Fibroblast of gingiva (primary cell): ENCODE data around the gene THUMPD3.

Experiments
- DNase-seq: peaks from one replicate; pipeline ENCODE4 v3.0.0-alpha.2; 2011; ENCODE audit warnings: low read depth

Gene THUMPD3

DNA sequence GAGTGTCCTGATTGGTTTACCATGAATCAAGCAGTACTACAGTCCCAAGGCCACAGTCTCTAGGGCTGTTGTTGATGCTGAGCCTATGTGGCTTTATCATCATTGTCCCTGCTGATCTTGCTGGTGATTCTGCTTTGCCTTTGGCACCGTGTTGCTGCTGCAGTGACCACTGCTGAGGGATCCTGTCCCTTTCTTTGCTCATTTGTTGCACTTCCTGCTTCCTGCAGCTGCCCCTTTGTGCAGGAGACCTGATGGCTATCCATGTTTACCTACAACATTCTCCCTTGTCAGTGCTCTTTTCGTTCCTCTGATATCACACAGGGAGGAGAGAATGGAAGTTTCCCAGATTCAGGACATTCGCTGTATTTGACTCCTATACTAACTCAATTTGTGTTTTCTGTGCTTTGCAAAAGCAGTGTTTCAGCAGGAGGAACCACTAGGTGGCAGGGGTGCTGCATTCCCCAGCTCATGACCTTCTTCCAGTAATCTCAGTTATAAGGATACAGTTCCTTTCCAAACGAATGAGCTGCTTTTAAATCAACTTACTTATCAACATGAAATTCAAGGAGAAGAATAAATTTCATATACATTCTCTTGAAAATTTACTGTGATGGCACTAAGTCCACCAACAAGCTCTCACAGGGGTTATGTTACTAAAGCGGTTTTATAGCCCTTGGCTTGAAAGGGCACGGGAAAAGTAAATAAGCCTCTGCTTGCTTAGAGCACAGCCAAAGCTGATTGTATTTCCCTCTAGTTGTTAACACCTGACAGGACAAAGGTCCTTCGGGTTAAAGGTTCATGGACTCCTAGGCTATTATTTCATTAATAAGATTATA is 9.7 kb upstream of the THUMPD3 start:
- peak; percentile 62 for DNase-seq

DNA sequence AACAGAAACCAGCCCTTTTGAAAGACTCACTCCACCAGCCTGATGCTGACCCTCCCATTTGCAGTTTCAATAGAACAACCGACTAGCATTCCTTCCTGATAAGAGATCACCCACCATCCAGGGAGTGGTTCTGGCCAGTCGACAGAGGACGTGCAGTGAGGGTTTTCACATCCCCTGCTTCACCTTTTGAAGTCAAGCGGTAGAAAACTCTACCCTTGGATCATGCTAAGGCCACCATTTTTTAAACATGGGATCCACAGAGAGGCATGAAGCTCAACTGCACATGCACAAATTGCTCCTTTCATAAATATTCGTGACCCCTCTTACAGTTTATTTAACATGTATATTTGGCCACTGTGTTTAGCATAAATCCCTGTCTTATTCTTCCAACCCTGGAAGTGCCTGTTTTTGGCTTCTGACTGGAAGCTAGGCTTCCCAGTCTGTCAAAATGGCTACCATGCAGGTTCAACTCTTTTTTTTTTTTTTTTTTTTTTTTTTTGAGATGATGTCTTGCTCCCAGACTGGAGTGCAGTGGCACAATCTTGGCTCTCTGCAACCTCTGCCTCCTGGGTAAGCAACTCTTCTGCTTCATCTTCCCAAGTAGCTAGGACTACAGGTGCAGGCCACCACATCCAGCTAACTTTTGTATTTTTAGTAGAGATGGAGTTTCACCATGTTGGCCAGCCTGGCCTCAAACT is 1.0 kb upstream of the THUMPD3 start:
- no peak for DNase-seq

DNA sequence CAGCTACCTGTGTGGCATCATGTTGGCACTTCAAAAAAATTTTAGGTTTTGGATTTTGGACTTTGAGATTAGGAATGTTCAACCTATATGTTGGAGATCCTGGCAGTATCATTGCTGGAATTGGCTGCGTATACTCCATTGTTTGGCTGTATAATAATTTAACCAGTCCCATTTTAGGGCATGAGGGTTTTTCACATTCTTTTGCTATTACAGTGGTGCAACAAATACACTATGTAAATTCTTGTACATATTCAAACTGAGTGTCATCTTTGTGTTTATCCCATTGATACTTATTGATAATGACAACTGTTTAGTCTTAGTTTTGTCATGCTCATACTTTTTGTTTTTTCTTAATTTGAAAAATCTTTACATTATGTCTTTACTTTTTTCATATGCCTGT is 6.7 kb downstream of the THUMPD3 start:
- no peak for DNase-seq

DNA sequence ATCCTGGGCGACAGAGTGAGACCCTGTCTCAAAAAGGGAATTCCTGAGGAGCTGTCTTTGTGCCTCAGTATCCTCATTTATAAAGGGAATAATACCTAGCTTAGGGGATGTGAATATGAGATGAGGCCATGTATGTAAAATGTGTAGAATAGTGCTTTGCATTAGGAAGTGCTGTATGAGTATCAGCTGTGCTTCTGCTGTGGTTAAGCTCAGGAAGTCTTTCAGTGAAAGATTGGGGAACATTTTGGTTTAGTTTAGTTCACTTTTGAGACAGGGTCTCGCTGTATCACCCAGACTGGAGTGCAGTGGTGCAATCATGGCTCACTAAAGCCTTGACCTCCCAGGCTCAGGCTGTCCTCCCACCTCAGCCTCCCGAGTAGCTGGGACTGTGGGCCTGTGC is 10.6 kb downstream of the THUMPD3 start:
- DNase-seq, result no peak

DNA sequence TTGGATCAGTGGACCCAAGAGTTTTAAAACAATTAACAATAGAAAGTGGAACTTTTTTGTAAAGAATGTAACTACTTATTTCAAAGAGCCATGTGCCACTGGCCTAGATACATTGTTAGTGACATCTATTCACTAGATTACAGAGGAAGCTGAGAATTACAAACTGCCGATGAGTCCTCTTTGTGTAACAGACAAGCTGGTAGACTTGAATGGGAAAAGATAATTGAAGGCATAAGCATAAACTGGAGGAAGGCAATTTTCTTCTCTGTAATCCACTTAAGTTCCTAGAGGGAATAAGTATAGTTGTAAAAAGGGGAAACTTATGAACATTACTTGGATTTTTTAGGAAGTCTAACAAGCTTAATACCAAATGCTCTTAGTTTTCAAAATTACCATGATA is 15.1 kb downstream of the THUMPD3 start:
- DNase-seq, result no peak

DNA sequence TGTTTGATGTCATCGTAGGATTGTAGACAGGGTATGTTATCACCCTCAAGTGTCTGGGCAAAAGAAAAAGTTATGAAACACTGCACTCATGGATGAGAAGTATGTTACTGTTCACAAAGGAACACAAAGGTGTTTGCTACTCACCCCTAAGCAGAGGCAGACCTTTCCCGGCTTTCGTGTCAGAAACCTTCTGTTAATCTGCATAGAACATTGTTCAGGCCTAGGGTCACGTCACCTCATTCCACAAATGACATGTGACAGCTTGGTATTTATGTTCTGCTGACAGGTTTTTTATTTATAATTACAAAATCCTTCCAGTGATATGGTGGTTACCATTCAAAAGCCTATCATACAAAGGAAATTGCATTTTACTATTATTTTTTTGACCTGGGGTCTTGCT is 16.5 kb downstream of the THUMPD3 start:
- DNase-seq, result no peak

DNA sequence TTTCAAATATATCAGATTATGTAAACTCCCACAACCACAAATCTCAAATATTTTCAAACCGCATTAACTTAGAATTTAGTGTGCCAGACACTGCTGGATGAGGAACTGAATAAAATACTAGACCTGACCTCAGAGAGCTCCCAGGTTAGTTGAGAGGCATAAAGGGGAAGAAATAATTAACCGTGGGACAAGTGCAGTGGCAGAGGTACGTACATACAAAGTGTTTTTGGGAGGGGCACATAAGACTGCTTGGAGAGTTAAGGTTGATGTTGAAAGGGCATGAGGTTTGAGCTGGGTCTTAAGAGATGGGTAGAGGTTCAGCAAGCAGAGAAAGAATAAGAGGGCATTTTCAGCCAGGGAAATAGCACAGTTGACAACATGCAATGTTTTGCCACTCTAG is 17.2 kb downstream of the THUMPD3 start:
- no peak for DNase-seq

DNA sequence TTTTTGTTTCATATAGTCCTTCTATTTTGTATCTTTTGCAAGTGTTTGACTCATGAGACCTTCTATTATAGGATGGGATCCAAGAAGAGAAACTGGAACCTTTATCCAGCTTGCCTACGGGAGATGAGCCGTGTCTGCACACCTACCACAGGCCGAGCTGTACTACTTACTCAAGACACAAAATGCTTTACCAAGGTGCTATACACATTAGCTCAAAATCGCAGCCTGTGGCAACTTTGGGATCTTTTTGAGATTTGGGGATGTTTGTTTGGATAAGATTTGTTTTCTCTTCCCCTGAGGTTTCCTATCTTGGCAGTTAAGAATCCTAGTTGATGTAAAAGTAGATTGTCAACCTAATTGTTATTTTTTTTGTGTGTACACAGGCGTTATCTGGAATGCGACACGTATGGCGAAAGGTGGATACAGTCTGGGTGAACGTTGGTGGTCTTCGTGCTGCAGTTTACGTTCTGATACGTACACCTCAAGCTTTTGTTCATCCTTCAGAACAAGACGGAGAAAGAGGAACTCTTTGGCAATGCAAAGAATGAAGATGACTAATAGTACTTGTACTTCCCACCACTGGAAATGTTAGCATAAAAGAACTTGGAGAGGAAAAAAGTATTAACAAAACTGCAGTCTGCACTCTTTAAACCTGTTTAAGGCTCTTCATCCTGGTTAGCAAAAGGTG is 21.4 kb downstream of the THUMPD3 start:
- DNase-seq, result peak; percentile 44

DNA sequence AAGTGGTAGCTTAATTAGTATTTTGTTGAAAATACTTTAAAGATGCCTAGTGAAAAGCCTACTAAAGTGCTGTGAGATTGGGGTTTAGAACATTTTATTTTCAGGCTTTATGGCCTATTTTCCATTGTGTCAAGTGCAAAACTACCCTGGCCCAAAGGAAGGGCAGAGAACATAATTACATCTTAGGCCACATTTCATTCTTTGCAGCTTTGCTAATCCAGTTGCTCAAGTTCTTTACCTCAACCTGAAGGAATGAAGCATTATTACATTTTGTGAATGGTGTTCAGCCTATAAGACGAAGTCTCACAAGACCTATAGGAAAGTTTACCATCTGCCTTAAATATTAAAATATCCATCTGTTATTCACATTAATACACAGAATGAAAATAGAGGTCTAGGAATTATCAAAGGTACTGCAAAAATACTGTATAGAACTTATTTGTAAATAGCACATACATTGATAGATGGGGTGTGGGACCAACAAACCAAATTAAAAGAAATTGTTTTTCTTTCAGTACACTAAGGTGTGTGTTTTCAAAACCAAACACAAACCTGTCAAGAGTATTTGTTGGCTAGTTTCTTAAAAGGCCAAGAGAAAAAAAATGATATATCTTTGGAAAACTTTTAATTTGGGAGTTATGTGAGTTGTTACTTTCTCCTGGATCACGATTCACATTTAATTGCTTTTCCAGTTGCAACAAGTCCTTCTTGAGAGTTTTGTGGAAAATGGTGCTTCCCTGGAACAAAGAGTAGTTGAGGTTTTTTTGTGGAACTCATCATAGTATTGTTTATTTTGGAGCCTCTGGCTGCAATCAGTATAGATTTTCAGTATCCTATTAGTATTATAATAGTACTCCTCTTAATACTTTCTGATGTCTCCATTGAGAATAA is 22.6 kb downstream of the THUMPD3 start:
- no peak for DNase-seq

DNA sequence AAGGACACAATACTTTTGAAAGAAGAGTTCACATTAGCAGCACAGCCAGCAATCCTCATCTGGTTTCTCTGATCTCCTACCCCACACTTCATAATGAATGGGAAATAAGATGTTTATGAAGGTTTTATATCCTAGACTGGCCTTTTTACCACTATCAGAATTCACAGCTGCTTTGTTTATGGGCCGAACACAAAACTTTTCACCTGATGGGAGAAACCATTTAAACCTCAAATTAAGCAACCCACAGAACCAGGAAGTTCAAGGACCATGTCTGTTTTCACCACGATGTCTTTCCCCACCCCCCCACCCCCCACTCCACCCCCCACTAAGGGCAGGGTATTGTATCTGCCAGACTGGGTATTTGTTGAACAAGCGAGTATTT is 23.2 kb downstream of the THUMPD3 start:
- no peak for DNase-seq

DNA sequence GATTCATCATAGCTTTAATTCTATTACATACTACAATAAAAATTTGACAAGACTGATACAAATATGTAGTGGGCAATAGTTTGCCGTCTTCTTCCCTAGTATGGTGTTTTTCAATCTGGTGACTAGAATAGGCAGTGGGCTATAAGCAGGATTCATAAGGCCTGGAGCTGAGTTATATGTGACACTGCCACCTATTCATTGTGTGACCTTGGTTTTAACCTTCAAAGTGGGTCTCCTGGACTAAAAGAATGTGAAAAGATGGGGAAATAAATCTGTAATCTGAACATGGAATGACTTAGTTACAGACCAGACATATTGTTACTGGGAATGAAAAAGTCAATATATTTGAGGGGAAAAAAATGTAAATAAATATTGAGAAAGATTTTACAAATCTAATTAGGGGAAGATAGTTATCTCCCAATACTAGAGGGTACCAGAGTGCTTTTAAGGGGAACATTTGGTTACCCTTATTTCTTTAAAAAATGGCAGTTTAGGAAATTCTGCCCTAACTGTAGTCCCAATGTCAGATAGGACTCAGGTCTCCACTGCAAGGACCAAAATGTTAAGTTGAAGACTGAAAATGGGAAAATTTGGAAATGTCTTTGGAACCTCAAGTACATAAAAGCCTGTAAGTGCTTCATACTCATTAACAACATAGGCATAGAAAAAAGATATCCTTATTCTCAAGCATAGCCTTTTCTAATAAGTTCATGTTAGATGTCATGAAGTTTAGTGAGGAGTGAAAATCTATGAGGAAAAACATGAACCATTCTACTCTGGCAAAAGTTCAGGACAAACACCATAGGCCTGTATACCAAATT is 23.9 kb downstream of the THUMPD3 start:
- no peak for DNase-seq

DNA sequence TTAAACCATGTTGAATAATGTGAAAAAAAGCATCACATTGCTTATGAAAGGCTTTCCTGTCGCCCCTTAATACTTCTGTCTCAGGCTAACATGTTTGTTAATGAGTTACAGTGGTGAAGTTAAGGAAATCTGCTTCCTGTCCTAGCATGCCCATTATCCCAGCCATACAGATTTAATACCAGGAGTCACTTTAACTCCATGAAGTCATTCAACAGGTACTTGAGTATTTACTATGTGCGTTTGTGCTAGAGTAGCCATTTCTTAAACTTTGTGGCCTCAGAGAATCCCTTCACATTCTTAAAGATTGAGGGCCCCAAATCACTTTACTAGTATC is 24.4 kb downstream of the THUMPD3 start:
- DNase-seq, result no peak

DNA sequence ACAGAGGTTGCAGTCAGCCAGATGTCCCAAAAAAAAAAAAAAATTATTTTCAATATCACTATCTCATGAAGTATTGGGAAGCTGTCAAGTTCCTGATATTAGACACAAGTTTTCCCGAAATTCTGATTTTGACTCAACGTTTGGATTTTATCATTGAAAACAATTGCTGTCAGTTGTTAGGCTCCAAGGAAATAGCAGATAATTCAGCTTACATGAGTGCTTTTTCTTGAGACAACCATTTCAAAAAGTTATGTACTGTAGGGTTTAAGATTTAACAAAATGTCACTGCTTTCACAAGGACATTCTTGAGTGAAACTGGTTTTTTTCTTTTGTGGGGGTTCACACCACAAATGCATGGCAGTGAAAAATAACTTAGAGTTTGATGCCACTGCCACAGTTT is 25.3 kb downstream of the THUMPD3 start:
- DNase-seq, result no peak

DNA sequence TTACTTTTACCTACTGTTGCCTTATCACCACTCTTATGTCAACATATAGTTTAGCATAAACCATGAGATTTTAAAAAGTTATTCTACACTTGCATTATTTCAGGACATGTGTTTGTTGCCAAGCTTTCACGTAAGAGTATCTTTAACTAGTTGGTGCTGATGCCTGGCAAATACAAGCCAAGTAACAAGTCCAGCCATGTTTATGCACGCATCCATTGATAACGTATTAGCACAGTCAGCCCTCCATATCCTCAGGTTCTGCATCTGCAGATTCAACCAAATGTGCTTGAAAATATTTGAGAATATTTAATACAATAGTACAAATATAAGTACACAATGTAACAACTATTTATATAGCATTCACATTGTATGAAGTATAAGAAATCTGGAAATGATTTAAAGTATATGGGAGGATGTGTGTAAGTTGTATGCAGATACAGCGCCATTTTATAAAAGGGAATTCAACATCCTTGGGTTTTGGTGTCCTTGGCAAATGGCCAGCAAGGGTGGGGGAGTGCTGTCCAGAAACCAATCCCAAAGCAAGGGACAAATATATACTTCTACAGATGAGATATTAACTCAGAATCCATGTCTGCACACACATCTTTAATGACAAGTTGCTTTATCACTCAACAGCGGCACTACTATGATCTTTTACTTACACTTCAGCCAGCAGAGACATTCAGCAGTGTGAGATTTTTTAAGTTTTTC is 25.9 kb downstream of the THUMPD3 start:
- DNase-seq, result no peak

DNA sequence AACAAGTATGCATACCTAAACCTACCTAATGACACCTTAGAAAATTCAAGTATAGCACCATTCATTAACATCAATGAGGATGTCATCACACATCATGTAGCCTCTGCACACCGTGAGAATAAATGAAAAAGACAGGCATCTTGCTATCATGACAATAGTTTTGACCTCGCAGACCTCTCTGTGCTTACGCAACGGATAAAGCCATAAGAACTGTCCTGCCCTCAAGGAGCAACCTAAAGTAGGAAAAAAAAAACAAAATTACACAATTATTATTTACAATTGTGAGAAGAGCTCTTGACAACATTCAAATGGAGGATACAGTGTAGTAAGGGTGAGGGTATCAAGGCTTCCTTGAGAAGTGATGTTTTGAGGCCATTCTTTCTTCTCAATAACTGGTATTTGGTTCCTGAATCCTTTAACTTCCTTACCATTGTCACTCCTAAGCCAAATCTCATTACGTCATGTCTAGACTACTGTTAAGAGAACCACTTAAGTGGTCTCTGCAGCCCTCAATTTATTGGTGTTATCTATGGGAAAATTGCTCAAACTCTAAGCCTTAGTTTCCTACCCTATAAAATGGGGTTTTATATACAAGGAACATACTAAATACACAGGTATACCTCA is 27.5 kb downstream of the THUMPD3 start:
- no peak for DNase-seq

DNA sequence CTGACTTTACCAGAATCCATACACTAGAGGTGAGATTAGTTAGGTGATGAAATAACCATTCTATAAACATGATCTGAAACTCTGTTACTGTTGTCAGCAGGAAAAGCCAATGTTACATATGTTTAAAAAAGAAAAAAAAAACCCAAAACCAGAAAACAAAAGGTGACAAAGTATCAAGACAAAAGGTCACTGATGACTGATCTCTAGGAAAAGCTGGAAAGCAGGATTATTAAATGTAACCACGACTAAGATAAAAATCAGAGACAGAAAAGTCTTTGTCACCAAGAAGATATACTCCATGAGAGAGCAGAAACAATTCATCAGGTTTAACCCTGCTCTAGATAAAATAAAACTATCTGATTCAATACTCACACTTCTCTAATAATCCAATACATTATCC is 29.2 kb downstream of the THUMPD3 start:
- no peak for DNase-seq

DNA sequence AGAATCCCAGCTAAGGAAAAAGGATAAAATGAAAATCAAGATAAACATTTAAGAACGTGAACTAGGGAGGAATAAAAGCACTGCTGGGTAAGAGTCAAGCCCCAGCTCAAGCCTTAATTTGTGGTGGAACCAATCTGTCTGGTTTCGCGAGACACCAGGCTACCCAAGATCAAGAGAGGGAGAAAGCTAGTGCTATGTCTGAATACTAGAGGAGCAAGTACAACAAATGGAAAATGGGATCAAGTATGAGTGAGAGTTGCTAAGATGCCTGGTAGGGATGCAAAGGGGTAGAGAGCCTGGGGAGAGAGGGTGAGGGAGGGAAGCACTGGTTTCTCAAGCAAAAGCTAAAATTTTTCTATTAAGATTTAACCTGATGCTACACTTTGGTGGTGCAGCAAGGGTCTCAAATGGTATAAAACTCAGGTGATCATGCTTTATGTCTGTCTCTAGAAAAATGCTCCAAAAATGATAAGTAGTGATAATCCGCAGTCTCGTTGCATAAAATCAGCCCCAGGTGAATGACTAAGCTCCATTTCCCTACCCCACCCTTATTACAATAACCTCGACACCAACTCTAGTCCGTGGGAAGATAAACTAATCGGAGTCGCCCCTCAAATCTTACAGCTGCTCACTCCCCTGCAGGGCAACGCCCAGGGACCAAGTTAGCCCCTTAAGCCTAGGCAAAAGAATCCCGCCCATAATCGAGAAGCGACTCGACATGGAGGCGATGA is 32.9 kb downstream of the THUMPD3 start:
- DNase-seq, result no peak

DNA sequence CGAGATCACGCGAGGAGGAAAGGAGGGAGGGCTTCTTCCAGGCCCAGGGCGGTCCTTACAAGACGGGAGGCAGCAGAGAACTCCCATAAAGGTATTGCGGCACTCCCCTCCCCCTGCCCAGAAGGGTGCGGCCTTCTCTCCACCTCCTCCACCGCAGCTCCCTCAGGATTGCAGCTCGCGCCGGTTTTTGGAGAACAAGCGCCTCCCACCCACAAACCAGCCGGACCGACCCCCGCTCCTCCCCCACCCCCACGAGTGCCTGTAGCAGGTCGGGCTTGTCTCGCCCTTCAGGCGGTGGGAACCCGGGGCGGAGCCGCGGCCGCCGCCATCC is 33.4 kb downstream of the THUMPD3 start:
- DNase-seq, result peak; percentile 98

DNA sequence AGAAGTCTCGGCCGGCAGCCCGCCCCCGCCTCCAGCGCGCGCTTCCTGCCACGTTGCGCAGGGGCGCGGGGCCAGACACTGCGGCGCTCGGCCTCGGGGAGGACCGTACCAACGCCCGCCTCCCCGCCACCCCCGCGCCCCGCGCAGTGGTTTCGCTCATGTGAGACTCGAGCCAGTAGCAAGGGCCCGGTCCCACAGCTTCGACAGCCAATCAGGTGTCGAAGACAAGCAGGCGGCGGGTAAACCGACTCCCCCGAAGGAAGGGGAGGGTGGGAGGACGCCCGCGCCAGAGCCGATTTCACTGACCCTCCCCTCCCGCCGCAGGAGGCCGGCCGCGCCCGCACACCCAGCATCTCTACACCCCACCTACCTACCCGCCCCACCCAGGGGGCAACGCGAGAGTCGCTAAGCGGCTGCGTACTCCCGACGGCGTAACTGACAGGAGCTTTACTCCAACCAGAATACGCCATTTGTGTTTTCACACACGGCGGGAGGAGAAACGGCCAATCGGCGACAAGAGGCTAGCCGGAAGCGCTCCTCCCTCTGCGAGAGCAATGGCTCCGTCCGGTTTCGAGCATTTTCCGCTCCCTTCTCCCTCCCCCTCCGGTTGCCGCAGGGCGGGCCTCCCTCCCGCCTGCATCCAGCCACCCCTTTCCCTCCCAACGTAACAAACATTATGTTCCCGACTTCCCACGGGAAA is 33.9 kb downstream of the THUMPD3 start:
- peak; percentile 100 for DNase-seq
